H1 (cell line): ENCODE results near the gene KIAA0319L. TPM values are rescaled to one million over a fixed set of nuclear protein-coding genes. Genes with fewer than 3 reads are reported as not detected.

Experiments used
- CBX5 ChIP-seq: fragments of 300-800, 300-1000 bp; sonication (generic); IDR thresholded peaks from 2 replicates; pipeline ENCODE4 v1.7.1; 2016; ENCODE audit warnings: antibody characterized with exemption, low read length, low read depth
- RFX5 ChIP-seq: IDR thresholded peaks from 2 replicates; pipeline ENCODE4 v1.6.1; 2011; ENCODE audit warnings: low read depth, low read length, improper control_type of control experiment, borderline replicate concordance
- TAF7 ChIP-seq: optimal IDR thresholded peaks from 2 replicates; pipeline ENCODE3; 2011; ENCODE audit warnings: low read depth, mild to moderate bottlenecking, inconsistent platforms, low read length, moderate library complexity, borderline replicate concordance
- polyA plus RNA-seq, 7 experiments: library from polyadenylated mRNA; depleted of rRNA in 3 of 7; stranded (reverse) in 5 of 7; unstranded in 2 of 7; fragments of >200 nt in 5 of 7; fragments of 200-250 nt in 2 of 7; gene quantifications; 1 replicate in 5 of 7; 2 replicates in 1 of 7; 4 replicates in 1 of 7; pipeline versions ENCODE4 v1.2.1 to v1.2.3, GENCODE V29; 2011 to 2013; ENCODE audit warnings: missing spikeins in 2 of 7, mixed read lengths in 2 of 7
- total RNA-seq: library from RNA; stranded (reverse); fragmentation: NEBNext Ultra II Directional; extraction: Animal tissue kit (Norgen Biotek cat#: 25700); gene quantifications from 2 replicates; pipeline ENCODE4 v1.2.1, GENCODE V29; 2021
- TF ChIP-seq, protein P1 (sequence below): fragments of 300-600 bp; sonication (generic); IDR thresholded peaks from 2 replicates; pipeline ENCODE4 v1.7.1; 2012; ENCODE audit warnings: low read length, moderate library complexity, mild to moderate bottlenecking, inconsistent platforms; ENCODE audit not compliant: insufficient replicate concordance

Gene KIAA0319L
- total and polyA plus RNA-seq, 2 of the 8 experiments (the other 6 are each of a cell fraction or from before 2014, with no cell fraction given), result 40.1 to 55.7 TPM

DNA sequence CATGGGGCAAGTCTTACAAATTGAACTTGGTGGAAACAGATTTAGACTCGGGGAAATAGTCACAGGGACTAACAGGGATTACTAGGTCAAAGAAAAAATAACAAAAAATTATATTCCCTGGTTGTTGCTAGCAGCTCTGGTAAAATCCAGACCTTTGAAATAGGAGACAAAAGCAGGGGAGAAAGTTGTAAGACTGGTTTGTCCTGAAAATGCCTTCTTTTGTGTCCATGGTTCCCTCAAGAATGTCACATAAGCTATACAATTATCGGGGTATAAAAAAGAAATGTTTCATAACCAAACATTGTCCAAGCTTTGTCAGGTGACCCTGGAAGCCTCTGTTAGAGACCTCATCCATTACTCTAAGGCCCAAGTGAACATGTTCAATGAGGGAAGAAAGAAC lies 33.1 kb downstream of the KIAA0319L start (continued):
- TF ChIP-seq, protein P1, sequence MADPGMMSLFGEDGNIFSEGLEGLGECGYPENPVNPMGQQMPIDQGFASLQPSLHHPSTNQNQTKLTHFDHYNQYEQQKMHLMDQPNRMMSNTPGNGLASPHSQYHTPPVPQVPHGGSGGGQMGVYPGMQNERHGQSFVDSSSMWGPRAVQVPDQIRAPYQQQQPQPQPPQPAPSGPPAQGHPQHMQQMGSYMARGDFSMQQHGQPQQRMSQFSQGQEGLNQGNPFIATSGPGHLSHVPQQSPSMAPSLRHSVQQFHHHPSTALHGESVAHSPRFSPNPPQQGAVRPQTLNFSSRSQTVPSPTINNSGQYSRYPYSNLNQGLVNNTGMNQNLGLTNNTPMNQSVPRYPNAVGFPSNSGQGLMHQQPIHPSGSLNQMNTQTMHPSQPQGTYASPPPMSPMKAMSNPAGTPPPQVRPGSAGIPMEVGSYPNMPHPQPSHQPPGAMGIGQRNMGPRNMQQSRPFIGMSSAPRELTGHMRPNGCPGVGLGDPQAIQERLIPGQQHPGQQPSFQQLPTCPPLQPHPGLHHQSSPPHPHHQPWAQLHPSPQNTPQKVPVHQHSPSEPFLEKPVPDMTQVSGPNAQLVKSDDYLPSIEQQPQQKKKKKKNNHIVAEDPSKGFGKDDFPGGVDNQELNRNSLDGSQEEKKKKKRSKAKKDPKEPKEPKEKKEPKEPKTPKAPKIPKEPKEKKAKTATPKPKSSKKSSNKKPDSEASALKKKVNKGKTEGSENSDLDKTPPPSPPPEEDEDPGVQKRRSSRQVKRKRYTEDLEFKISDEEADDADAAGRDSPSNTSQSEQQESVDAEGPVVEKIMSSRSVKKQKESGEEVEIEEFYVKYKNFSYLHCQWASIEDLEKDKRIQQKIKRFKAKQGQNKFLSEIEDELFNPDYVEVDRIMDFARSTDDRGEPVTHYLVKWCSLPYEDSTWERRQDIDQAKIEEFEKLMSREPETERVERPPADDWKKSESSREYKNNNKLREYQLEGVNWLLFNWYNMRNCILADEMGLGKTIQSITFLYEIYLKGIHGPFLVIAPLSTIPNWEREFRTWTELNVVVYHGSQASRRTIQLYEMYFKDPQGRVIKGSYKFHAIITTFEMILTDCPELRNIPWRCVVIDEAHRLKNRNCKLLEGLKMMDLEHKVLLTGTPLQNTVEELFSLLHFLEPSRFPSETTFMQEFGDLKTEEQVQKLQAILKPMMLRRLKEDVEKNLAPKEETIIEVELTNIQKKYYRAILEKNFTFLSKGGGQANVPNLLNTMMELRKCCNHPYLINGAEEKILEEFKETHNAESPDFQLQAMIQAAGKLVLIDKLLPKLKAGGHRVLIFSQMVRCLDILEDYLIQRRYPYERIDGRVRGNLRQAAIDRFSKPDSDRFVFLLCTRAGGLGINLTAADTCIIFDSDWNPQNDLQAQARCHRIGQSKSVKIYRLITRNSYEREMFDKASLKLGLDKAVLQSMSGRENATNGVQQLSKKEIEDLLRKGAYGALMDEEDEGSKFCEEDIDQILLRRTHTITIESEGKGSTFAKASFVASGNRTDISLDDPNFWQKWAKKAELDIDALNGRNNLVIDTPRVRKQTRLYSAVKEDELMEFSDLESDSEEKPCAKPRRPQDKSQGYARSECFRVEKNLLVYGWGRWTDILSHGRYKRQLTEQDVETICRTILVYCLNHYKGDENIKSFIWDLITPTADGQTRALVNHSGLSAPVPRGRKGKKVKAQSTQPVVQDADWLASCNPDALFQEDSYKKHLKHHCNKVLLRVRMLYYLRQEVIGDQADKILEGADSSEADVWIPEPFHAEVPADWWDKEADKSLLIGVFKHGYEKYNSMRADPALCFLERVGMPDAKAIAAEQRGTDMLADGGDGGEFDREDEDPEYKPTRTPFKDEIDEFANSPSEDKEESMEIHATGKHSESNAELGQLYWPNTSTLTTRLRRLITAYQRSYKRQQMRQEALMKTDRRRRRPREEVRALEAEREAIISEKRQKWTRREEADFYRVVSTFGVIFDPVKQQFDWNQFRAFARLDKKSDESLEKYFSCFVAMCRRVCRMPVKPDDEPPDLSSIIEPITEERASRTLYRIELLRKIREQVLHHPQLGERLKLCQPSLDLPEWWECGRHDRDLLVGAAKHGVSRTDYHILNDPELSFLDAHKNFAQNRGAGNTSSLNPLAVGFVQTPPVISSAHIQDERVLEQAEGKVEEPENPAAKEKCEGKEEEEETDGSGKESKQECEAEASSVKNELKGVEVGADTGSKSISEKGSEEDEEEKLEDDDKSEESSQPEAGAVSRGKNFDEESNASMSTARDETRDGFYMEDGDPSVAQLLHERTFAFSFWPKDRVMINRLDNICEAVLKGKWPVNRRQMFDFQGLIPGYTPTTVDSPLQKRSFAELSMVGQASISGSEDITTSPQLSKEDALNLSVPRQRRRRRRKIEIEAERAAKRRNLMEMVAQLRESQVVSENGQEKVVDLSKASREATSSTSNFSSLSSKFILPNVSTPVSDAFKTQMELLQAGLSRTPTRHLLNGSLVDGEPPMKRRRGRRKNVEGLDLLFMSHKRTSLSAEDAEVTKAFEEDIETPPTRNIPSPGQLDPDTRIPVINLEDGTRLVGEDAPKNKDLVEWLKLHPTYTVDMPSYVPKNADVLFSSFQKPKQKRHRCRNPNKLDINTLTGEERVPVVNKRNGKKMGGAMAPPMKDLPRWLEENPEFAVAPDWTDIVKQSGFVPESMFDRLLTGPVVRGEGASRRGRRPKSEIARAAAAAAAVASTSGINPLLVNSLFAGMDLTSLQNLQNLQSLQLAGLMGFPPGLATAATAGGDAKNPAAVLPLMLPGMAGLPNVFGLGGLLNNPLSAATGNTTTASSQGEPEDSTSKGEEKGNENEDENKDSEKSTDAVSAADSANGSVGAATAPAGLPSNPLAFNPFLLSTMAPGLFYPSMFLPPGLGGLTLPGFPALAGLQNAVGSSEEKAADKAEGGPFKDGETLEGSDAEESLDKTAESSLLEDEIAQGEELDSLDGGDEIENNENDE, result no peak
- no peak for TF ChIP-seq TAF7
- no peak for TF ChIP-seq RFX5
- TF ChIP-seq CBX5, result no peak
